Adipocyte (in vitro differentiated cells): ENCODE results near the gene GOSR2.

Experiments
- DNase-seq: peaks from one replicate; pipeline ENCODE4 v3.0.0-alpha.2; 2015; ENCODE audit warnings: low read depth
- H3K27me3 ChIP-seq: replicated peaks from 2 replicates; pipeline ENCODE4 v1.7.0; 2013; ENCODE audit warnings: mild to moderate bottlenecking, low read length, moderate library complexity; ENCODE audit not compliant: control insufficient read depth, insufficient read depth
- H3K36me3 ChIP-seq: 2 replicates; pipeline ENCODE4 v1.7.0; 2013; ENCODE audit warnings: low read length, mild to moderate bottlenecking, moderate library complexity; ENCODE audit not compliant: control insufficient read depth, insufficient read depth, severe bottlenecking
- H3K4me1 ChIP-seq: 2 replicates; pipeline ENCODE4 v1.7.0; 2013; ENCODE audit warnings: mild to moderate bottlenecking, low read length, moderate library complexity; ENCODE audit not compliant: control insufficient read depth, insufficient read depth
- H3K4me3 ChIP-seq: 2 replicates; pipeline ENCODE4 v1.7.0; 2013; ENCODE audit warnings: mild to moderate bottlenecking, low read length, moderate library complexity
- H3K9ac ChIP-seq: 2 replicates; pipeline ENCODE4 v1.7.0; 2013; ENCODE audit warnings: mild to moderate bottlenecking, low read length, moderate library complexity
- H3K9me3 ChIP-seq: 2 replicates; pipeline ENCODE4 v1.7.0; 2013; ENCODE audit warnings: mild to moderate bottlenecking, low read length, moderate library complexity; ENCODE audit not compliant: control insufficient read depth

The GOSR2 gene

GRCh38 chr17:46922804-46923635 is at the start of gene GOSR2:
GOSR2 (plus strand) TSS chr17:46923160; CDS start chr17:46923193, 33 bp downstream.
- no peaks in the 10 kb centered on the region for H3K36me3 ChIP-seq
- no peaks in the 10 kb centered on the region for H3K27me3 ChIP-seq
- peak within 1 kb of the TSS; percentile 96 for H3K9ac ChIP-seq
- peak within 1 kb of the TSS; percentile 95 for H3K4me3 ChIP-seq
- no peaks in the 10 kb centered on the region for H3K9me3 ChIP-seq
- peak; percentile 95 for DNase-seq
- peaks cover 23% of the 10 kb centered on the region for H3K4me1 ChIP-seq

- H3K36me3 ChIP-seq: no peaks in the 10 kb centered on the region
- no peak overlapping the region for H3K4me3 ChIP-seq
- H3K9ac ChIP-seq: no peak overlapping the region
- DNase-seq: no peak
- H3K4me1 ChIP-seq: no peaks in the 10 kb centered on the region
- H3K9me3 ChIP-seq: no peaks in the 10 kb centered on the region
- peaks cover 46% of the 10 kb centered on the region for H3K27me3 ChIP-seq
Observed at GRCh38 chr17:46873941-46874645, 48.9 kb upstream of the GOSR2 start.

GRCh38 chr17:46874906-46875305 is 48.1 kb upstream of the GOSR2 start:
- no peak for DNase-seq
- H3K4me1 ChIP-seq: no peaks in the 10 kb centered on the region
- no peaks in the 10 kb centered on the region for H3K9me3 ChIP-seq
- no peaks in the 10 kb centered on the region for H3K36me3 ChIP-seq
- H3K4me3 ChIP-seq: no peak overlapping the region
- no peak overlapping the region for H3K9ac ChIP-seq
- peaks cover 50% of the 10 kb centered on the region for H3K27me3 ChIP-seq

DNA sequence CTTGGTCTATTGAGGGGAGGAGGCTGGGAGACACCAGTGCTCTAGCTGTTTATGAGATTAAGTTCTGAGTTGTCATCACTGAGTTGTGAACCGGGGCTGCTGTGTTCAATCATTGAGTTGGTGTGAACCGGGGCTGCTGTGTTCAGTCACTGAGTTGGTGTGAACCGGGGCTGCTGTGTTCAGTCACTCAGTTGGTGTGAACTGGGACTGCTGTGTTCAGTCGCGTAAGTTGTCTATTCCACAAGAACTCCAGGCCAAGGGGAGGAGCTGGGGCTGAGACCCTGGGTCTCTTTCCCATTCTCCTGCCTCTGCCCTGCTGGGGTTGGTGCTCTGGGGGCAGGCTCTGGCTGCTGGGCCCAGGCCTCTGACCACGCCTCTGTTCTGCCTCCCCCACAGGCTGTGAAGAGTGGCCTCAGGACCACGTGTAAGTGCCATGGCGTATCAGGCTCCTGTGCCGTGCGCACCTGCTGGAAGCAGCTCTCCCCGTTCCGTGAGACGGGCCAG is 47.1 kb upstream of the GOSR2 start:
- no peaks in the 10 kb centered on the region for H3K9me3 ChIP-seq

DNA sequence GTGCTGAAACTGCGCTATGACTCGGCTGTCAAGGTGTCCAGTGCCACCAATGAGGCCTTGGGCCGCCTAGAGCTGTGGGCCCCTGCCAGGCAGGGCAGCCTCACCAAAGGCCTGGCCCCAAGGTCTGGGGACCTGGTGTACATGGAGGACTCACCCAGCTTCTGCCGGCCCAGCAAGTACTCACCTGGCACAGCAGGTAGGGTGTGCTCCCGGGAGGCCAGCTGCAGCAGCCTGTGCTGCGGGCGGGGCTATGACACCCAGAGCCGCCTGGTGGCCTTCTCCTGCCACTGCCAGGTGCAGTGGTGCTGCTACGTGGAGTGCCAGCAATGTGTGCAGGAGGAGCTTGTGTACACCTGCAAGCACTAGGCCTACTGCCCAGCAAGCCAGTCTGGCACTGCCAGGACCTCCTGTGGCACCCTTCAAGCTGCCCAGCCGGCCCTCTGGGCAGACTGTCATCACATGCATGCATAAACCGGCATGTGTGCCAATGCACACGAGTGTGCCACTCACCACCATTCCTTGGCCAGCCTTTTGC is 46.5 kb upstream of the GOSR2 start:
- Histone ChIP-seq H3K9me3 (no peaks in the 10 kb centered on the region), H3K27me3 (peaks cover 44% of the 10 kb centered on the region), H3K9ac (no peak overlapping the region), H3K4me1 (no peaks in the 10 kb centered on the region), H3K36me3 (no peaks in the 10 kb centered on the region), H3K4me3 (no peak overlapping the region)
- DNase-seq: no peak

More for the DNA sequence above, 47.1 kb upstream of the GOSR2 start:
- H3K4me1 ChIP-seq: no peaks in the 10 kb centered on the region
- no peak for DNase-seq
- H3K27me3 ChIP-seq: peaks cover 49% of the 10 kb centered on the region
- no peak overlapping the region for H3K9ac ChIP-seq
- H3K36me3 ChIP-seq: no peaks in the 10 kb centered on the region
- no peak overlapping the region for H3K4me3 ChIP-seq

GRCh38 chr17:46876926-46877325 is 46.0 kb upstream of the GOSR2 start:
- DNase-seq: no peak
- H3K36me3 ChIP-seq: no peaks in the 10 kb centered on the region
- no peak overlapping the region for H3K9ac ChIP-seq
- H3K4me1 ChIP-seq: no peaks in the 10 kb centered on the region
- no peaks in the 10 kb centered on the region for H3K9me3 ChIP-seq
- peaks cover 45% of the 10 kb centered on the region for H3K27me3 ChIP-seq
- H3K4me3 ChIP-seq: no peak overlapping the region

DNA sequence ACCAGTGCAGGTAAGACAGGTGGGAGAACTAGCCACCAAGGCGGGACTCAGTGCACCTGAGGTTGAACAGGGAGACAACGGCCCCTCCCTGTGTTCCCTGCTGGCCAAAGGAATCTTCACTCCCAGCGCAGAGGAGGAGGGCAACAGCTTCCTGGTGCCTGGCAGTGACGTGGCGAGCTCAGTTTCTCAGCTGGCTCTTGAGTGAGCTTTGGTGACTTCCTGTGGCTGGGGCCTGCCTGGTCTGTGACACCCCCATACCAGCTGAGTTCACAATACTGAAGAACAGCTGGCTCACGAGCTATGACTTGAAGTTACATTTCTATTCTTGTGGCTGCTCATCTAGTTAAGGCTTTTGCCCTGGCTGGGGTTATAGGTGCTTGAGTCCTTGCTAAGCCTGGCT is 45.5 kb upstream of the GOSR2 start:
- Histone ChIP-seq H3K9ac (no peak overlapping the region), H3K36me3 (no peaks in the 10 kb centered on the region), H3K27me3 (peaks cover 45% of the 10 kb centered on the region), H3K9me3 (no peaks in the 10 kb centered on the region), H3K4me1 (no peaks in the 10 kb centered on the region), H3K4me3 (no peak overlapping the region)
- no peak for DNase-seq

DNA sequence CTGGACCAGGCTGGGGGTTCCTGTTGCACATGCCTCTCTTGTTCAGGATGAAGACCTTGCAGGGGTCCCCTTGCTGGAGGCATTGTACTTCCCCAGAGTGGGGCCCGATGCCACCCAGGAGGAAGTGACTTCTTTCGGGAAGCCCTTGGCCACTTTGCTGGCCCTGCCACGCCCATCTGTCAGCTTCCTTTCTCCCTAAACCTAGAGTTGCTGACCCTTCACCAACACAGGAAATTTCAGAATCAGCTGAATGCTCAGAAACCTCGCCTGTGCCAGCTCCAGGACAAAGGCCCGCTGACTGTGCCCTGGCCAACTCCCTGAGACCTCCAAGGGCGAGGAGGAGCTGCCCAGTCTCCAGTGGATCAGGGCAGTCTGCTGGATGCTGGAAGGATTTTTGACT is 44.9 kb upstream of the GOSR2 start:
- Histone ChIP-seq H3K36me3 (no peaks in the 10 kb centered on the region), H3K27me3 (peaks cover 42% of the 10 kb centered on the region), H3K4me1 (no peaks in the 10 kb centered on the region), H3K4me3 (no peak overlapping the region), H3K9ac (no peak overlapping the region), H3K9me3 (no peaks in the 10 kb centered on the region)
- DNase-seq: no peak

- Histone ChIP-seq H3K4me3 (no peak overlapping the region), H3K9me3 (no peaks in the 10 kb centered on the region), H3K4me1 (no peaks in the 10 kb centered on the region), H3K27me3 (peaks cover 42% of the 10 kb centered on the region), H3K36me3 (no peaks in the 10 kb centered on the region), H3K9ac (no peak overlapping the region)
- DNase-seq: no peak
Observed at GRCh38 chr17:46879101-46879500, 43.9 kb upstream of the GOSR2 start.

- Histone ChIP-seq H3K9ac (no peak overlapping the region), H3K27me3 (peaks cover 52% of the 10 kb centered on the region), H3K36me3 (no peaks in the 10 kb centered on the region), H3K4me3 (no peak overlapping the region), H3K9me3 (no peaks in the 10 kb centered on the region), H3K4me1 (no peaks in the 10 kb centered on the region)
- no peak for DNase-seq
Observed at GRCh38 chr17:46881015-46881414, 41.9 kb upstream of the GOSR2 start.

- no peak for DNase-seq
- Histone ChIP-seq H3K27me3 (peaks cover 44% of the 10 kb centered on the region), H3K36me3 (no peaks in the 10 kb centered on the region), H3K9me3 (no peaks in the 10 kb centered on the region), H3K4me3 (no peak overlapping the region), H3K4me1 (no peaks in the 10 kb centered on the region), H3K9ac (no peak overlapping the region)
Observed at GRCh38 chr17:46882666-46883065, 40.3 kb upstream of the GOSR2 start.
